HG03139 (cell line): ENCODE results near the gene FGFR3.

Source experiments
- ATAC-seq: cut with Tn5 transposase; IDR thresholded peaks from one replicate; pipeline ENCODE4 v1.9.1; 2021; ENCODE audit not compliant: unreplicated experiment

Gene FGFR3

DNA sequence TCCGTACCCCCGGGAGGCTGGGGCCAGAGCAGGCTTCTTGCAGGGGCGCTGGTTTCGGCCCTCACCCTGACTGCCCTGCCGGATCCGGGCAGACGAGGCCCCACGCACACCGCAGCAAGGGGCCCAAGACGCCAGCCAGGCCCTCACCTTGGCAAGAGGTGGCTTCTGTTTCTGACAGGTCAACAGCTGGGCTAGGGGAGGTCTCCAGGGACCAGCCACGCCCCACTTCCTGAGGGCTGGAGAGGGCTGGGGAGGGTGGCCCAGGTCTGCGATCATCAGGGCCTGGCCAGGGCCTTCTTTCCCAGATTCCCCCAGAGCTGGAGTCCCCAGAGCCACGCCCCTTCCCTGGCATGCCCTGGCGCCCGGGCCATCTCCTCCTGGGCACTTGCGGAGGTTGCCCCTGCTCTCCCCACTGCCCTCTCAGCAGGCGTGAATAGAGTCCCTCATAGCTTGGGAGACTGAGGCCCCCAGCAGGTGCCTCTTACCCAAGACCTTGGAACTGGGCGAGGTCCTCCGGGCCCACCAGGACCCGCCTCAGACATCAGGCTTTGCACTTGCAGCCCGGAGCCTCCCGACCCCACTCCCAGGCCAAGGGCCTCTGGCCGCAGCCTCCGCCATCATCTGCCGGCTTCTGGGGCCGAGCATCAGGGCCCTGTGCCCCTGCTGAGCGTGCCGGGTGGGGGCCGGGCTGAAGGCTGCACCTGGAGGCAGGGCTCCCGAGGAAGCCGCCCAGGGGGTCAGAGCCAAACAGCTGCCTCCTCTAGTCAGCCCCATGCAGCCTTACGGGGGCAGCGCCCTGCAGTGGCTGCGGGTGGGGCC, 6.3 kb upstream of the FGFR3 start:
- no peak for ATAC-seq

DNA sequence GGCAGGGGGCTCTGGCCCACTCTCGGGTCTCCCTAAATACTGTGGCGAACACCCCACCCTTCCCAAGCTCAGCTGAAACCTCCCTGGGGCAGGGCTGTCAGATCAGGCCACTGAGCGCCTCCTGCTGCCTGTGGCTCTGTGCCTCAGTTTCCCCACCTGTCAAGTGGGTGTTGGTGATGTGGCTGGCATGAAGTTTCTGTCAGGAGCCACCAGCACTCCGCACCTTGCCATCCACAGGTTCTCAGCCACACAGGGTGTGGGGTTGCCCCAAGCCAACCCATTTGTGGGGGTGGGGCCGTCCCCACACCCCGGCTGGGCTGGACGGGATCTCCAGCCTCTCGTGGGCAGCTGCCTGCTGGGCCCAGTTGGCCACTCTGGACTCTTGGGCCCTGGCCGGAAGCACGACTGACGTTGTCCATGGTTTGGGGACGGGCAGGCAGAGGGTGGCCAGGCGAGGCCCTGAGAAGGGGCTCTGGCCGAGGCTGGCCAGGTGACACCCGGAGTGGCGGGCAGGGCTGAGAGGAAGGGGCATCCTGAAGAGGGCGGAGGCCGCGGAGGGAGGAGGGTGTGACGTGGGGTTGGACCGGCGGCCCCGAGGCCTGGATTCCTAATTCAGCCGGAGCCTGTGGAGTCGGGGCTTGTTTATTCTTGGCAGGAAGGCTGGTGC, 5.5 kb upstream of the FGFR3 start:
- ATAC-seq, result no peak

DNA sequence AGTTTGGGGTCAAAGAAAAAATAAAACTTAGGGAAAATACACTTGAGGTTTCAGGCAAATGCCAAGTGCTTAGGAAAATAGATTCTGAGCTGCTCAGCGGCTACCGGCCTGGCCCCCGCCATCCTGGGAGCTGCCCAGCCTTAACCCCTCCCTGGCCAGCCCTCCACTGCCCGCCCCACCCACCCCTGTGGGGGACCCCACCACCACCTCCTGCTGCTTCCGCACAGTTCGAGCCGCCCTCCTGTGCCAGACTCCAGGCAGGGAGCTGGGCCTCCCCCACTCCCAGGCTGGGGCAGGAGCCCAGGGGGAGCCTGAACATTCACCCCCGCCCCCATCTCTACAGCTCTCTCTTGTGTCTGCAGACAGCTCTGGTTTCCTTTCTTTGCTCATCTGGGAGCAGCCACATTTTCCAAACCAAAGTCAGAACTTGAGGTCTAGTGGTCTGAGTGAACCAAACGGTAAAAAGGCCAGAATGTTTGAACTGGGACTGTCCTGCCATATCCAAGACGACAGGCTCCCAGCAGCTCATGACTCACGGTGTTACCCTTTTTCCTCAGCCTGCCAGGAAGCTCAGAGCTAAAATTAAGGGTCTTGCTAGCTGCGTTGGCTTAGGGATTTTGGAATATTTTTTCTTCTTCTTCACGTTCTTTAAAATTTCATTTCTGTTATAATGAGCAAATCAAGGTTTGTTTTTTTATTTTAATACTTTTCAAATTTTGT, 4.7 kb upstream of the FGFR3 start:
- no peak for ATAC-seq

DNA sequence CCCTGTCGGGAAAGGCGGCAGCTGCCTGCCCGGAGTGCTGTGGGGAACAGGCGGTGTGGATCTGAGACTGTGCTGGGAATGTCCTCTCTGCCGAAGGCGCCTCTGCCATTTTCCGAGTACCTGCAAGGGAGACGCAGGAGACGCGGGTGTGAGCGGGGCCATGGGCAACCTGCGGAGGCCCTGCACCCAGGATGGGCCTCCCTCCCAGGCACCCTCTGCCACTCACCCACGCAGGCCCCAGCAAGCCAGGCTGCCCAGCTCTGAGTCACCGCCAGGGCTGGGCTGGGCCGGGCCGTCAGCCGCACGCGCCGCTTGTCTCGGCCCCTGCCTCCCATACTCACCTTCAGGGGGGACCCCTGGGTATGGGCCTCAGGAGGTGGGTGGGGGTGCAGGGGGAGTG, 3.5 kb upstream of the FGFR3 start:
- no peak for ATAC-seq

DNA sequence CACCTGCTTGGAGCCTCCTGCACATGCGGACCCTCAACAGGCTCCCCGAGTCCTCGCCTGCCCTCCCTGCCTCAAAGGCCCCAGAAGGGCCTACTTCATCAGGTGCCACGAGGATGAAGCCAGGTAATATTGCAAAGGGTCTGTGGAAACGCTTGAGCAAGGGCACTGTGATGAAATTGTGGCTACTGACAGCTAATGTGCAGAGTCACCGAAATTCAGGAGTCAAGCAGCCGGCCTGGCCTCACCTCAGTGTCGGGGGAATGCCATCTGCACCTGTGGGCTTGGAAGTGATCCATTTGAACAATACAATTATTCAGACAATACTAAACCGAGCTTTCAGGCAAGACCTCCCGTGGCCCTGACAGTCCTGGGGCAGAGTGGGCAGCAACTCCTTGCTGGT, 3.1 kb upstream of the FGFR3 start:
- no peak for ATAC-seq

DNA sequence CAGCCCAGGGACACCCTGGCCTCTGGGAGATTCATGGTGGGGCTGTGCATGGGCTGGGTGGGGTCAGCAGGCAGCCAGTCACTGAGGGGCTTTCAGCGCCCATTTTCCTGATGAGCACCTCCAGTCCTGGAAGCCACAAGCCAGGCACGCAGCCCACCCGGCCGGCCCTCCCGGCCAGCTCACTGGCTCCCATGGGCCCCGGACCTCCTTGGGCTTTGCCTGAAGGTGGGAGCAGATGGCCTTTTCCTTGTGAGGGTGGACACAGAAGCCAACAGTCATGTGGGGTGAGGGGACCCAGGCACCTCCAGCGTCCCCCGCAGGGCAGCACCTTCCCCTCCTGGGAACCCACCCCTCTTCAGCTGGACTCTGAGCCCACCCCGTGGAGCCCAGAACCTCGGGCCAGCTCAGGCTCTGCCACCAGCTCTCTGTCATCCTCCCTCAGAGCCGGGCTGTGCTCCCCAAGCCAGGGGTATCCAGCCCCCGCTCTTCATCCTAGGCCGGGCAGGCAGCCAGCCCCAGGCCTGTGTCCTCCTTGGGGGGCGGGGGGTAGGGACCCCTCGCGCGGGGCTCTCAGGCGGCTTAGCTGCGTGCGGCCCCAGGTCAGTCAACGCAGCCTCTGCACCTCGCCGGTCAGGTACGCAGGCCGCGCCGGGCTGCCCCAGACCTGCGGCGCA, 798 bp upstream of the FGFR3 start:
- no peak for ATAC-seq

DNA sequence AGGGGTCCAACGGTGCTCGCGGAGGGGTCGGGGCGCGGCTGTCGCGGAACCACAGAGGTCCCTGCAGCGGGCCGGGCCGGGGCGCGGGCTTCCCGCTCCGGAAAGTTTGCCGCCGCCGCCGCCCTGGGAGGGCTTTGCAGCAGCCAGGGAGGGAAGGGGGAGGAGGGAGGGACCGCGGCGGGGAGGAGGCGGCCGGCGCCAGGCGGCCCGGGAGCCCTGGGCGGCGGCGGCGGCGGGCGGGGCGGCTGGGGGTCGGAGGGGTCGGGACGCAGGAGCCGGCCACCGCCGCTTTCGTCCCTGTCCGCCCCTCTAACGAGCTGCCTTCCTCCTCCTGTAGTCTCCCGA, 375 bp downstream of the FGFR3 start:
- ATAC-seq, result no peak

DNA sequence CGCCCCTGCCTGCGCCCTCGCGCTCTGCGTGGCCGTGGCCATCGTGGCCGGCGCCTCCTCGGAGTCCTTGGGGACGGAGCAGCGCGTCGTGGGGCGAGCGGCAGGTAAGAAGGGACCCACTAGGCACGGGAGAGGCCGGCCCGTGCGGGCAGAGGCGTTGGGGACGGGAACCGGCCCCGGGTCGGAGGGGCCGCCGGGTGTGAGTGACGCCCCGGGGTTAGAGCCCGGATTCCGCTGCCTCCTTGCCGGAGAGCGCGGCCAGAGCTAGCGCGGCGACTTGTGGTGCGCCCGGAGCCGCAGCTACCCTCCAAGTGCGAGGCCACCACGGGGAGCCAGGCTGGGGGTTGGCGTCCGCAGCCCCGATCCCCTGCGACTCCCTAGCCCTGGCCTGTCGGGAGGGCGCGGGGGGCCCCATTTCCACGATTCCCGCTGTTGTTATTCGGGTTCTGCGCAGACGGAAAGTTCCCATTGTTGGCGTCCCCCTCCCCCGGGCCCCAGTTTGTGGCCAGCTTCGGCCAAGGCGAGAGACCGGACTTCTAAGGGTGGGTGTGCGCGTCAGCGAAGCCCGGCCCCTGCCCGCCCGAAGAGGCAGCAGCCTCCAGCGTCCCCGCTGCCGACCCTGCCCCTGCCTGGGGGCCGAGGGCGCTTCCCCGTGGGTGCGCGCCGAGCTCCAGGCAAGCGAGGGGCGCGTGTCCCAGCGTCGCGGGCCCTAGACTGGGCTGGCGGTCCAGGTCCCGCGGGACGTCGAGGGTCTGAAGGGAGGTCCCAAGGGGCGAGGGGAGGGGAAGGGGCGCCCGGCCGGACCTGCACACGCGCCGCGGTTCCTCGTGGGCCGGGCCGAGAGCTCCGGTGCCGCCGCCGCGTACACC, 1.1 kb downstream of the FGFR3 start:
- no peak for ATAC-seq

DNA sequence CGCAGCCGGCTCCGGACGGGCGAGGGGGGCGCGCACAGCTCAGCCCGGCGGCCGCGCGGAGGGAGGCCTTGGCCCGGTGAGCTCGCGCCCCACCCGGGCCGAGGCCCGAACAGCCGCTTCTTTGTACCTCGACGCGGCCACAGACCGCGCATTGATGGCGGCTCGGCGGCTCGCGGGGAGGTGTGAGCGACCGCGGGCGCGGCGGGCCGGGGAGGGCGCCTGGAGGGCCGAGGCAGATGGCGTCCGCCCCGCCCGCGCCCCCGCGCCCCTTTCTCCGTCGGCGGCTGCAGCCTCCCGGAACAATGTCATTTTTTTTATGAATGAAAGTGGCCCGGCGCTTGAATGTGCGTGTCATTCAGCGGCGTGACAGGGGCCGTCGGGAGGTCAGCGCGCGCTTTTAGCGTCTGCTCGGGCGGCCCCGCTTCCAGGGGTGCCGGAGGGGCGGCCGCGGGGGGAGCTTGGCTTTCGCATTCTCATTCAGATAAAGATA, 1.8 kb downstream of the FGFR3 start:
- ATAC-seq, result no peak

DNA sequence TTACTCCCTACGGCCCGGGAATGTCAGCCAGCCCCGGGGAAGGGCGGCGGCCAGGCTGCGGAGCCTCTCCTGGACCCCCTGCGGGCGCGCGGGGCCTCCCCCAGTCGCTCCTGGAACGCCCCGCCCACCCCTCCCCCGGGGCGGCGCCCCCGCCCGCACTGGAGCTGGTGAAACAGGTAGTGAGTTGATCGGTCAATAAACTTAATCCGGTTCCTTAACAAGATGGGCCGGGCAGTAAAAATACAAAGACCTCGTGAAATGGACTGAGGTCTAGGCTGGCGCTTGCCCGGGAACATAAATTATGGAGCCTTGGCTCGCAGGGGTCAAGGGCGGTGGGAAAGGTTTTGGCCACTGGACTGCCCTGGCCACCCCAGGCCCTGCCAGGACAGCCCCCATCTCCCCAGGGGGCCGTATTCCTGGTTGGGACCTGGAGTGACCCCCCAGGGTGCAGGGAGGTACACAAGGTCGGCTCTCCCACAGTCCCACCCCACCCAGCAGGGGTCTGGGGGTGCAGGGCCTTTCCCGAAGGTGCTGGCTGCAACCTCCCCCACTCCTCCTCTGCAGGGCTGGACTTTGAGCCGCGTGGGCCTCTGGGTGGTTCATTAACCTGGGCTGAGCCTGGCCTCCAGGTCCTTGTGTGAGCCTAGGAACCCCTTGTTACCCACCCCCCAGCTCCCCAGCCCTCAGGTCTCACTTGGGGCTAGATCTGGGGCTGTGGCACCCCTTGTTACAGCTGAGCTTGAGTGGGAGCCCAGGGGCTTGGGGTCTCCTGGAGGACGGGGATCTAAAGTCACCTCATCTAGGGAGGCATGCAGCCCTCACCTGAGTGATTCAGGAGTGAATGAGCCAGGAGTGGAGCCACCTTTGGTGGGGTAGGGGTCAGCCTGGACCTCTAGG, 2.5 kb downstream of the FGFR3 start:
- no peak for ATAC-seq

DNA sequence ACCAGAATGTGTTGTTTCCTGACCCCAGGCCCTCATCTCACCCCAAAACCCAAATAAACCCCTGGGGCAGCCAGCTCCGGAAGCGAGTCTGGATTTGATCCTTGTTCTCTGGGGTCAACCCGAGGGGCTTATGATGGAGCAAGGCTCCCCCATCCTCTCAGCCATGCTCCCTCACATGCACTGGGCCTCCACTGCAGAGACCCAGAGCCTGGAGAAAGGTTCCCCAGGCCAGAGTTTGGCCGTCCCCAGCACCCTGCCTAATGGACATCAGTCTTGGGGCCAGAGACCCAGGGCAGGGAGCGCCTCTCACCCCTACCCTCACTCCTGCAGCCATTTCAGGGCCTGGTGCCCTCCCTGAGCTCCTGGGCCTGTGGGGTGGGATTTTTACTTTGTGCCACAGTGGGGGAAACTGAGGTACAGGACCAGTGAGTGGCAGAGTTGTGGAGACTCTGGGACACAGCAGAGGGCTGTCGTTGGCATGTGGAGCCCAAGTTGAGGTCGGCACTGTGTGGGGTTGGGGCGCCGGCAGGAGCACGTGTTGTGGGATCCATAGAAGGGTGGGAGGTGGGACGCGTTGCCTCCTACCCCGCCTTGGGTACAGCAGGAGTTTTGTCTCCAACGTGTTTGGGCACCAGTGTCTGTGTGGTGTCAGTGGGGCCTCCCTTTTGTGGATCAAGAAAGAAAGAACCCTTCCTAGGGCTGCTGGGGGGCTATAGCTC, 3.6 kb downstream of the FGFR3 start:
- no peak for ATAC-seq

DNA sequence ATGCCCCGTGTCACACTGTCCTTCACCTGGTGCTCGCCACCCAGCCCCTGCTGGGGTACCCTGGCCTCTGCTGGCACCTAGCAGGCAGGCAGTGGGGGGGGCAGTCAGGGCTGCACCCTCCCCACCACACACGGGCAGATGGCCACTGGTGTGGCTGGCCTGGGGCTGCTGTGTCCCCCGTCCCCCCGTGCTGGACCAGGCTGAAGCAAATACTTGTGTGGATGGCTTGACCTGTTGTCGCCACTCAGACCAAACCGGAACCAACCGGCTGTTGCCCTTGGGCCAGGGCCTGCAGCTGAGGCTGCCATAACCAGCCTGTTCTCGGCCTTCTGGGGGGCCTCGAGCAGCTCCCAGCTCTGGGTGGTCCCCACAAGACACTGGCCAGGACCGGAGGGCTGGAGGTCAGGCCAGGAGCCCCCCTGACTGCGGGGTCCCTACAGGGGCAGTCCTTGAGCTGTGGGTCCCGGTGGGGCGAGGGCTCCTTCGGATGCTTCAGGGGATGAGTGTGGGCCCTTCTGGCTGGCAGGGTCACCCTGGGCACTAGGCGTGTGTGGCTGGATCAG, 4.3 kb downstream of the FGFR3 start:
- no peak for ATAC-seq

DNA sequence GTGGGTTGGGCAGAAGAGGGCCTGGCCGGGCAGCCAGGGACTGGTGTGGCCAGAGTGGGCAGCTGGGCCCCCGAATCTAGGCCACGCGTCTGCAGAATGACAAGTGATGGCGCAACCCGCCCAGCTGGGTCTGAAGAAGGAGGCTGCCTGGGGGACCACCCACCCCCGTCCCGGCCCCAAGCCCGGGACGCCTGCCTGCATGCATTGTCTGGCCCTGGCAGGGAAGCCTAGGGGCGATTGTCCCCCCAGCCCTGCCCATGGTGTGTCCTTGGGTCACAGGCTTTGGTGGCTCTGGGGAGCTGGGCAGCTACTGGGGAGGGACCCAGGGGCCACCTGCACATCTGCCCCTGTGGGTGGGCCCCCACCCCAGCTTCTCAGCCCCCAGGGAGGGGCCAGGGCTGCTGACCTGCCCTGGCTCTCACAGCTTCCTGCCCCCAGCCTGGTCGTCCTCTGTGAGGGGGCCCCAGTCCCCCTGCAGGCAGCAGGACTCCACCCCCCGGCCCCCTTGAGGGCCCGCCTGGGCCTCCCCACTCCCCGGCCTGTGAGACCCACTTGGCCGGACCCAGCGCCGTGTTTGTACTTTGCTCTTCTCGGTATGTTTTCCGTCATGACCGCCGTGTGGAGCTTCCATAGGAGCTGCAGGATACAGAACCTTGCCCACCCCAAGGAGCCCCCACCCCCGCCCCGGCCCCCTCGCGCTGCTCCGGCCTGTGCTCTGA, 4.9 kb downstream of the FGFR3 start:
- no peak for ATAC-seq

DNA sequence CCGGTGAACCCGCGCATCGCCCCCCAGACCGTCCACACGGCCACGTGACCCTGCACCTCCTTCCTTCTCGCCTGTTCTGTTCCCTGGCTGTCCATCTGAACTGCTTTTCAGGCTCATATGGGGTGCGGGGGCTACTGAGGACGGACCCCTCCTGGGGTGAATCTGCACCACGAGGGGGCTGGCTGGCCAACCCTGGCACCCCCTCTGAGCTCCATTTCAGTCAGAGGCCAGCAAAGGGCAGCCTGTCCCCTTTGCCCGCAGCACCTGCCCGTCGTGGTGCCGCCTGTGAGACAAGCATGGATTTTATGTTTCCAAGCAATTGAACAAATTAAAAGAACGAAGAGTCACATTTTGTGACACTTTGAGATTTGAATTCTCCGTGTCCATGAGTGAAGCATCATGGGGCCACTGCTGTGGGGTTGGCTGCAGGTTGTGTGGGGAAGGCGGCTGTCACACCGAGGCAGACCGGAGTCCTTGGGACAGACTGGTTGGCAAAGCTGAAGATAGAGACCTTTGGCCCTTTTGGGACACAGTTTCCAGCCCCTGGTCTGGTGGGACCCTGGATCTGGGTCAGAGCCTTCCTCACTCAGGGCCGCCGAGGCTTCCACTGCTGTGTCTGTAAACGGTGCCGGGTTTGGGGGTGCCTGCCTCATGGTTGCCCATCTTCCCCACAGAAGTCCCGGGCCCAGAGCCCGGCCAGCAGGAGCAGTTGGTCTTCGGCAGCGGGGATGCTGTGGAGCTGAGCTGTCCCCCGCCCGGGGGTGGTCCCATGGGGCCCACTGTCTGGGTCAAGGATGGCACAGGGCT, 5.7 kb downstream of the FGFR3 start:
- ATAC-seq, result no peak

DNA sequence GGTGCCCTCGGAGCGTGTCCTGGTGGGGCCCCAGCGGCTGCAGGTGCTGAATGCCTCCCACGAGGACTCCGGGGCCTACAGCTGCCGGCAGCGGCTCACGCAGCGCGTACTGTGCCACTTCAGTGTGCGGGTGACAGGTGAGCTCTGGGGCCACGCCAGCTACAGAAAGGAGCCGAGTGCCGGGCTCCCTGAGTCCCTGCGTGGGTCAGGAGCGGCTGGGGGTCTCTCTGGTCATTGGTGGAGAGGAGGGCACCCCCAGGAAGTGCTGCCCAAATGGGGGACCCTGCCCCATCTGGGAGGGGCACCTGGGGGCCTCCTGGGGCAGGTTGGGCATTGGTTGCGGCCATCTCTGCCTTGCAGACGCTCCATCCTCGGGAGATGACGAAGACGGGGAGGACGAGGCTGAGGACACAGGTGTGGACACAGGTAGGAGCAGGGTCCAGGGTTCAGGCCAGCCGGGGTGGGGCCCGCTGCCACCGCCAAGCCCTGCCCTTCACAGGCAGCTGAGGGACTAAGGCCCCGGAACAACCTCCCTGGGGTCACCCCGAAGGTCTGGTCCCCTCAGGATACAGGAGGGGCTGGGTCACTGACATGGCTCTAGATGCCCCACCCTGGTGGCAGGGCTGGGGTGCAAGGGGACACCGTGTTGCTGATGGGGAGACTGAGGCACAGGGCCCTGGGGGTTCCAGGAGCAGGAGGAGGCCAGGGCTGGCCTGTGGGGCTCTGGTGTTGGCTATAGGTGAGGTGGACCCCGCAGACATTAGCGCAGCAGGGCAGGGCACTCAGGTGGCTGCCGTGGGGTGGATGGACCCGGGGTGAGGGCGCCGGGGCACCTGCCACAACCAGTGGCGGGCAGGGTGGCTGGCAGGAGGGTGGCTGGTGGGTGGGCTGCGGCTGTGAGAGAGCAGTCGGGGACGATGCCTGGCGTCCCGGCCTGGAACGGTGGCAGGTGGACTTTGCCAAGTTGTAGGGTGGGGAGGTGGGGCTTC, 6.6 kb downstream of the FGFR3 start:
- ATAC-seq, result no peak

DNA sequence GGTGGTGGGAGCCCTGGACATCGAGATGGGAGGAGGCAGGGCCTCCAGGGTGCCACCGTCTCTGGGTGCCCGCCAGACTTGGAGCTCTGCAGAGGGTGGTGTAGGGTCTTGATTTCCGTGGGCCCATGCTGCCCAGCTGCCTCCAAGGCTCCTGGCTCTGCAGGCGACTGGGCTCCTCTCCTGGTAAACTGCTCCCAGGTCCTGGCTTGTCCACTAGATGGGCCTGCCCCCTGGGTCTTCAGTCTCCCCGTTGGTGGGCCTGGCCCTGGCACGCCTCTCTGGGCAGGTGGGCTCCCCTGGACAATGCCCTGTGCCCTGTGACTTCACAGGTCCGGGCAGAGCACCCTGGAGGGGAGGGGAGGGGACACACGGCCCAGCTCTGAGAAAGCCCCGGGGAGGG, 7.7 kb downstream of the FGFR3 start:
- ATAC-seq, result no peak
